ENCODE measurements around the gene LENEP. TPM values are rescaled to one million over a fixed set of nuclear protein-coding genes. Genes with fewer than 3 reads are reported as not detected.

Gene LENEP
- total RNA-seq, 1 donor from 2014 or later: 0.72 TPM

DNA sequence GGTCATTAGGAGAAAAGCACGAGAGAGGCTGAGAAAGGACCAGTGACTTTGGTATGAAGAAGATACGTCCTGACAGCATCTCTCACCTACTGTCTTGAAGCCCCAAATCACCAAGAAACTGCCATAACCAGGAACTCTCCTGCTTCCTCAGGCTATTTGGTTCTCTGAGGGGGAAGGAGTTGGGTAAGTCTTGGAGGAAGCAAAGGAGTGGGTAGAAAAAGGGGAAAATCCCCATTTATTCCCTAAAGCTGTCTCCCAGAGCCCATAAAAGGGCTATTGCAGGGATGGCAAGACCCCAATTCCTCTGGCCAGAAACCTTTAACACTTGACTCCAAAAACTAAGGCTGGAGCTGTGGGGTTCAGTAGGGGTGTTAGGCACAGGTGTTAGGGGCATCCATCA is 35.4 kb upstream of the LENEP start:
- Mint-ChIP-seq H3K27me3 (ENCODE audit: low read depth) (no peaks in the 10 kb centered on the region), H3K4me3 (ENCODE audit: unreplicated experiment) (no peak overlapping the region), H3K9me3 (ENCODE audit: low read depth) (no peaks in the 10 kb centered on the region), H3K4me1 (ENCODE audit: low read depth) (peaks cover 56% of the 10 kb centered on the region), H3K27ac (ENCODE audit: unreplicated experiment) (no peak overlapping the region), H3K36me3 (ENCODE audit: low read depth) (peaks cover 3% of the 10 kb centered on the region)
- TF ChIP-seq, protein P1, sequence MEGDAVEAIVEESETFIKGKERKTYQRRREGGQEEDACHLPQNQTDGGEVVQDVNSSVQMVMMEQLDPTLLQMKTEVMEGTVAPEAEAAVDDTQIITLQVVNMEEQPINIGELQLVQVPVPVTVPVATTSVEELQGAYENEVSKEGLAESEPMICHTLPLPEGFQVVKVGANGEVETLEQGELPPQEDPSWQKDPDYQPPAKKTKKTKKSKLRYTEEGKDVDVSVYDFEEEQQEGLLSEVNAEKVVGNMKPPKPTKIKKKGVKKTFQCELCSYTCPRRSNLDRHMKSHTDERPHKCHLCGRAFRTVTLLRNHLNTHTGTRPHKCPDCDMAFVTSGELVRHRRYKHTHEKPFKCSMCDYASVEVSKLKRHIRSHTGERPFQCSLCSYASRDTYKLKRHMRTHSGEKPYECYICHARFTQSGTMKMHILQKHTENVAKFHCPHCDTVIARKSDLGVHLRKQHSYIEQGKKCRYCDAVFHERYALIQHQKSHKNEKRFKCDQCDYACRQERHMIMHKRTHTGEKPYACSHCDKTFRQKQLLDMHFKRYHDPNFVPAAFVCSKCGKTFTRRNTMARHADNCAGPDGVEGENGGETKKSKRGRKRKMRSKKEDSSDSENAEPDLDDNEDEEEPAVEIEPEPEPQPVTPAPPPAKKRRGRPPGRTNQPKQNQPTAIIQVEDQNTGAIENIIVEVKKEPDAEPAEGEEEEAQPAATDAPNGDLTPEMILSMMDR (IDR thresholded peaks at IDR 0.05): no peak
- no peak for DNase-seq (ENCODE audit: low spot score)

DNA sequence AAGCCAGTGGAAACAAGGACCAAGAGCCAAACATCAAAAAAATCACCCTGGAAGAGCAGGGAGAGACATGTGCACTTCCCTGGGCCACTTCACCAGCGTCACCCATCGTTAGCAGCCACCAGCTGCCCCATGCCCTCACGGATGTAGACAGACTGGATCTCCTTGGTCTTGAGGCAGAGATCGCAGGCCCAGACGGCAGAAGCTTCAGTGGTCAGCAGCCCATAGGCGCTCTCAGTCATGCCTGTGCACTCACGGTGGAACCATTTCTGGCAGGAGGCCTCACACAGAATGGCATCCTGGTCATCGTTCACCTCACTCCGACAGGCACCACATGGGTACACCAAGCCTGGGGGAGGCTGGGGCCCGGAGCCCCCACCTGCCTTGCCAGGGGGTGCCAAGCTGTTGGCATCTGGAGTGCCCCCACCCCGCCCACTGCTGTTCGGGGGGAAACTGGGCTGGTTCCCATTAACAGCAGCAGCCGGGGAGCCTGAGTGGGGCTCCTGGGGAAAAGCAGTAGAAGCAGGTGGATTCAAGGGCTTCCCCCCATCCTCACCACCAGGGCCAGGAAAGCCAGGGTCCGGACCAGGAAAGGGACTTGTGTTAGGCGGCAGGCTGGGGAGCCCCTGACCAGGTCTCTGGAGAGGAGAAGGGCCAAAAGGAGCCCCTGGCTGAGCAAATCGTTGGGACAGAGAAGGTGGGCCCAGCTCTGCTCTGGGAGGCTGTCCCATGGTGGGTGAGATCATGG is 34.5 kb upstream of the LENEP start:
- H3K4me1 Mint-ChIP-seq (ENCODE audit: low read depth): peaks cover 60% of the 10 kb centered on the region
- DNase-seq (ENCODE audit: low spot score): peak; percentile 66
- H3K36me3 Mint-ChIP-seq (ENCODE audit: low read depth): peaks cover 7% of the 10 kb centered on the region
- TF ChIP-seq, protein P1 (IDR thresholded peaks at IDR 0.05): no peak
- H3K27me3 Mint-ChIP-seq (ENCODE audit: low read depth): no peaks in the 10 kb centered on the region
- no peak overlapping the region for H3K4me3 Mint-ChIP-seq (ENCODE audit: unreplicated experiment)
- no peaks in the 10 kb centered on the region for H3K9me3 Mint-ChIP-seq (ENCODE audit: low read depth)
- H3K27ac Mint-ChIP-seq (ENCODE audit: unreplicated experiment): no peak overlapping the region

DNA sequence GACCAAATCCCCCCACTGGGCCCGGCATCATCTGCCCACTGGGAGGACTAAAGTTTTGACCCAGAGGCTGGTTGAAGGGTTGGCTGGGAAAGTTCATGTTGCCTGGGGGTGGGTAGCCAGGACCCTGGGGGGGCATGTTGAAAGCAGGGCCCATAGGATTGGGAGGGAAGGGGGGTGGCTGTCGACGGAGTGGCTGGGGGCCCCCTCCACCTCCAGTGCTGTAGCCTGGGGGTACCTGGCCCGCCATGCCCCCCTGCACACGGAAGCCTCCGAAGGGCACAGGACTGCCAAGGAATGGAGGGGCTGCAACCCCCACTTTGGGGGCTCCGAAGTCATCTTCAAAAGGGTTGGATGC is 34.0 kb upstream of the LENEP start:
- no peak overlapping the region for H3K27ac Mint-ChIP-seq (ENCODE audit: unreplicated experiment)
- TF ChIP-seq, protein P1 (IDR thresholded peaks at IDR 0.05): no peak
- DNase-seq (ENCODE audit: low spot score): peak; percentile 48
- H3K9me3 Mint-ChIP-seq (ENCODE audit: low read depth): no peaks in the 10 kb centered on the region
- peaks cover 9% of the 10 kb centered on the region for H3K36me3 Mint-ChIP-seq (ENCODE audit: low read depth)
- no peaks in the 10 kb centered on the region for H3K27me3 Mint-ChIP-seq (ENCODE audit: low read depth)
- peaks cover 61% of the 10 kb centered on the region for H3K4me1 Mint-ChIP-seq (ENCODE audit: low read depth)
- no peak overlapping the region for H3K4me3 Mint-ChIP-seq (ENCODE audit: unreplicated experiment)

DNA sequence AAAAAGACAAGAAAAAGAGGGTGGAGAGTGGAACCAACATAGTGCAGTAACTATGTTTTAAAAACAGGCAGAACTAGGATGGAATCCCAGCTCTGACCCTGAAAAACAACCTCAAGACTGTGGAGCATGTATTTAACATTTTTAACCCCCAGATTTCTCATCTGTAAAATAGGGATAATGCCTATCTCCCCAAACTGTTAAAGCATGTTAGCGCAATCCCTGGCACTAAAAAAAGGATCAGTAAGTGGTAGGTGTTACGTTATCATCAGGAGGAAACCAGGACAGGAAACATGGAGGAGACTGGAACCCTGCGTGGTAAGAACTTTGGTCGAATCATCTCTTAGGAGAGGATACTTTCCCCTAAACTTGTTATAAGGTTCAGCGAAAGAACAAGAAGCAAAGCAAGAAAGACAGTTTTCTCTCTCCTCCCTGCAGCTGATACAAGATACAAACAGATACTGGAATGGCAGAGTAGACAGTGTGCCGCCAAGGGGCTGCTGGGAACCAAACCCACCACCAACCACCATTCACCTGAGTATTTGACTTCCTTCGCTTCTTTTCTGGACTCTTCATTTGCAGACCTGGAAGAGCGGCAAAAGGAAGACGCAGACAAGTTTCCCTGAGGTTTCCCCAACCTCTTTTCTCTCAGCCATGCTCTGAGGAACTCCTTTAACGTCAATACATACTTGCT is 32.8 kb upstream of the LENEP start:
- no peaks in the 10 kb centered on the region for H3K9me3 Mint-ChIP-seq (ENCODE audit: low read depth)
- peak overlapping the region; percentile 84 for H3K4me3 Mint-ChIP-seq (ENCODE audit: unreplicated experiment)
- peaks cover 12% of the 10 kb centered on the region for H3K36me3 Mint-ChIP-seq (ENCODE audit: low read depth)
- TF ChIP-seq, protein P1 (IDR thresholded peaks at IDR 0.05): no peak
- DNase-seq (ENCODE audit: low spot score): no peak
- H3K27ac Mint-ChIP-seq (ENCODE audit: unreplicated experiment): peak overlapping the region; percentile 80
- H3K27me3 Mint-ChIP-seq (ENCODE audit: low read depth): no peaks in the 10 kb centered on the region
- H3K4me1 Mint-ChIP-seq (ENCODE audit: low read depth): peaks cover 50% of the 10 kb centered on the region

DNA sequence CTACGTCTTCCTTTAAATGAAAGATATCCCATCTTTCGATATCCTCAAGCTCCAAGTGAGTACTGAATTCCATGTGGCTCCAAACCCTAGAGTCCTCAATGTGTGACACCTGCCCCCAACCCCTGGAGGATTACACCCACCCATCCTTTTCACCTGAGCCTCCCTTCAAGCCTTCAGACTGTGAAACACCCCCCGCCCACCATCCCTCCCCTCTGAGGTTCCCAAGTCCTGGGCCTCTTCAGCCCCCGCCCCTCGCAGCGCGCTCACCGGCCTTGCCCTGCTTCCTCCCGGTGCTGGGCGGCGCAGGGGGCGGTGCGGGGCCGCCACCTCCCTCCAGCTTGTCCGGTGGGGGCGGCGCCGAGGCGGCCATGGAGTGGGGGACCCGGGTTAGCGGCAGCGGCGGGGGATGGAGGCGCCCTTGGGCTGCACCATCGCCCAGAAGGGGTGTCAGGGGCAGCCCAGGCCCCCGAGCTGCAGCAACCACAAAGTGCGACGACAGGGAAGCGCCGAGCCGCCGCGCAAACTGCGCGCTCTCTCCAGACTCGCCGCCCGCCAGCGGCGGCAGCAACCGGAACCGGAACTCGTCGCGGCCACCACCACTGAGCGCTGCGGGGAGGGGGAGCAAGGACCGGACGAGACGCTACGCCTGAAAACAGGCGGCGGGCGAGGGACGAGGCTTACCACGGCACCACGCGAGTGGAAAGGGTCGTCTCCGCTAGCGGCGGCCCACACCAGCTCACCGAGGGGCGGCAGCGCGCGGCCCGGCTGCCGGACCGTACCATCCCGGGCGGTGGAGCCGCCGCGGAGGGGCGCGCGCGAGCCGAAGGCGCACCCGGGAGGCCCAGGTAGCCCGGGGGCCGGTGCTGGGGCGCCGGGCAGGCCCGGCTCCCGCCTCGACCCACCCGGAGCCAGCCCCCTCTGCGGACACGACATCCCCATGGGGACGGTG is 31.9 kb upstream of the LENEP start, which contains the start of gene PYGO2:
Gene PYGO2 (minus strand): TSS at position 576 of the 949 bp plus-strand sequence. CDS start 206 bp downstream, at position 370.
- DNase-seq (ENCODE audit: low spot score): peak; percentile 95
- TF ChIP-seq, protein P1 (IDR thresholded peaks at IDR 0.05): peak; percentile 88
- H3K27me3 Mint-ChIP-seq (ENCODE audit: low read depth): no peaks in the 10 kb centered on the region
- H3K4me3 Mint-ChIP-seq (ENCODE audit: unreplicated experiment): peak within 1 kb of the TSS; percentile 84
- H3K9me3 Mint-ChIP-seq (ENCODE audit: low read depth): no peaks in the 10 kb centered on the region
- peaks cover 41% of the 10 kb centered on the region for H3K4me1 Mint-ChIP-seq (ENCODE audit: low read depth)
- H3K27ac Mint-ChIP-seq (ENCODE audit: unreplicated experiment): peak within 1 kb of the TSS; percentile 80
- H3K36me3 Mint-ChIP-seq (ENCODE audit: low read depth): peaks cover 14% of the 10 kb centered on the region
